Hepatocyte (in vitro differentiated cells): ENCODE data around the gene ITPK1. TPM values are rescaled to one million over a fixed set of nuclear protein-coding genes. Genes with fewer than 3 reads are reported as not detected.

ENCODE experiments used
- DNase-seq: peaks from one replicate; pipeline ENCODE4 v3.0.0-alpha.2; 2016; ENCODE audit warnings: low spot score
- H2AFZ ChIP-seq: fragments of 200-600 bp; sonication (generic); 2 replicates; pipeline ENCODE4 v1.6.0; 2016; ENCODE audit warnings: antibody characterized with exemption, mild to moderate bottlenecking
- H3K27ac ChIP-seq: fragments of 200-600 bp; sonication (generic); 2 replicates; pipeline ENCODE4 v1.5.1; 2016; ENCODE audit warnings: mild to moderate bottlenecking
- H3K27me3 ChIP-seq: fragments of 200-600 bp; sonication (generic); 2 replicates; pipeline ENCODE4 v1.6.1; 2016
- H3K36me3 ChIP-seq: fragments of 200-600 bp; sonication (generic); replicated peaks from 2 replicates; pipeline ENCODE4 v1.5.1; 2016; ENCODE audit warnings: low read depth; ENCODE audit not compliant: insufficient read depth
- H3K4me1 ChIP-seq: fragments of 200-600 bp; sonication (generic); 2 replicates; pipeline ENCODE4 v1.5.1; 2016; ENCODE audit warnings: mild to moderate bottlenecking, moderate library complexity; ENCODE audit not compliant: insufficient read depth
- H3K4me2 ChIP-seq: fragments of 200-600 bp; sonication (generic); 2 replicates; pipeline ENCODE4 v1.6.0; 2016
- H3K4me3 ChIP-seq: fragments of 200-600 bp; sonication (generic); 2 replicates; pipeline ENCODE4 v1.5.1; 2016; ENCODE audit warnings: mild to moderate bottlenecking
- H3K79me2 ChIP-seq: fragments of 200-600 bp; sonication (generic); 2 replicates; pipeline ENCODE4 v1.6.0; 2017; ENCODE audit warnings: mild to moderate bottlenecking
- H3K9me2 ChIP-seq: fragments of 200-600 bp; sonication (generic); replicated peaks from 2 replicates; pipeline ENCODE4 v1.6.0; 2017; ENCODE audit warnings: mild to moderate bottlenecking; ENCODE audit not compliant: insufficient read depth
- H3K9me3 ChIP-seq: fragments of 200-600 bp; sonication (generic); 2 replicates; pipeline ENCODE4 v1.5.1; 2016; ENCODE audit warnings: low read depth, mild to moderate bottlenecking
- H4K20me1 ChIP-seq: fragments of 200-600 bp; sonication (generic); 2 replicates; pipeline ENCODE4 v1.6.0; 2016; ENCODE audit warnings: mild to moderate bottlenecking; ENCODE audit not compliant: insufficient read depth, poor library complexity, severe bottlenecking
- CTCF ChIP-seq: fragments of 200-600 bp; sonication (generic); IDR thresholded peaks from 2 replicates; pipeline ENCODE4 v1.5.1; 2016; ENCODE audit warnings: antibody characterized with exemption, mild to moderate bottlenecking; ENCODE audit not compliant: poor library complexity
- EZH2 ChIP-seq: fragments of 200-600 bp; sonication (generic); IDR thresholded peaks from 2 replicates; pipeline ENCODE4 v1.6.1; 2016; ENCODE audit warnings: antibody characterized with exemption, mild to moderate bottlenecking, borderline replicate concordance
- EZH2phosphoT487 ChIP-seq: fragments of 200-600 bp; sonication (generic); IDR thresholded peaks from one replicate; pipeline ENCODE4 v1.6.1; 2018; ENCODE audit warnings: antibody characterized with exemption, mild to moderate bottlenecking, low read depth, moderate library complexity; ENCODE audit not compliant: unreplicated experiment, severe bottlenecking
- WGBS: methylation state at CpG from one replicate; pipeline ENCODE4 v1.1.6; 2016; ENCODE audit warnings: low lambda C conversion rate; ENCODE audit errors: missing lambda C conversion rate; 5-methylcytosine and 5-hydroxymethylcytosine counted together
- polyA plus RNA-seq: library from polyadenylated mRNA; unstranded; fragments of >200 nt; fragmentation: Nextera tagmentation; extraction: Ambion mirVana; gene quantifications from 2 replicates; pipeline ENCODE4 v1.2.1, GENCODE V29; 2016
- total RNA-seq: library from RNA; depleted of rRNA; stranded (reverse); fragments of >200 nt; gene quantifications from 2 replicates; pipeline ENCODE4 v1.2.3, GENCODE V29; 2014

ITPK1 gene
- total and polyA plus RNA-seq, 2 experiments from 2014 or later, result 49.8 to 66.7 TPM

- H3K9me3 ChIP-seq, result no peaks in the 10 kb centered on the region
- WGBS, result 98% methylated on average over 8 of the region's 8 CpGs
- H3K4me3 ChIP-seq, result no peak overlapping the region
- H3K79me2 ChIP-seq, result no peaks in the 10 kb centered on the region
- DNase-seq, result no peak
- H3K4me1 ChIP-seq, result no peaks in the 10 kb centered on the region
- H3K27me3 ChIP-seq, result no peaks in the 10 kb centered on the region
- H3K9me2 ChIP-seq, result no peaks in the 10 kb centered on the region
- no peak overlapping the region for H3K4me2 ChIP-seq
- H2AFZ ChIP-seq, result no peak overlapping the region
- H3K36me3 ChIP-seq, result no peaks in the 10 kb centered on the region
- H4K20me1 ChIP-seq, result no peaks in the 10 kb centered on the region
- H3K27ac ChIP-seq, result no peak overlapping the region
- TF ChIP-seq EZH2phosphoT487 (no peak), CTCF (no peak), EZH2 (no peak)
These were observed 173.1 kb downstream of the ITPK1 start for GRCh38 chr14:92942576-92942975.

DNA sequence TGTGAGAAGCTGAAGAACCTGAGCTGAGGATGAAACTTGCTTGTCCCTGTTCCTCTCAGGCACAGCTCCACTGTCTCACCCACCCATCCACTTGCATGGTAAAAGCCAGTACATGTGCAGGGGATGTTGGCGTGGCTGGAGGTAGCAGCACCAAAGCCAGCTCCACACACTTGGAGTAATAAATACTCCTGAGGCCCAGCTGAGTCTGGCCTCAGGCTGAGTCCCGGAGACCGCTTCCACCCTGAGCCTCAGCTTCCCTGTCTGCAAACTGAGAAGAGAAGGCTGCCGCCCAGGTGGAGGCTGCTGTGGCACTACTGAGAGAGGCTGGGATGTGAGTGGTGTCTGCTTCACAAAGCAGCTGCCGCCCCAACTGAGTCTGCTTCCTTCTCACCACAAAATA, 173.6 kb downstream of the ITPK1 start:
- no peaks in the 10 kb centered on the region for H3K9me2 ChIP-seq
- TF ChIP-seq EZH2 (no peak), EZH2phosphoT487 (no peak), CTCF (no peak)
- H3K4me3 ChIP-seq, result no peak overlapping the region
- H3K4me1 ChIP-seq, result no peaks in the 10 kb centered on the region
- no peaks in the 10 kb centered on the region for H3K79me2 ChIP-seq
- 98% methylated on average over 5 of the region's 5 CpGs for WGBS
- no peaks in the 10 kb centered on the region for H3K9me3 ChIP-seq
- H4K20me1 ChIP-seq, result no peaks in the 10 kb centered on the region
- no peak overlapping the region for H2AFZ ChIP-seq
- no peak overlapping the region for H3K4me2 ChIP-seq
- DNase-seq, result no peak
- H3K27me3 ChIP-seq, result no peaks in the 10 kb centered on the region
- no peak overlapping the region for H3K27ac ChIP-seq
- no peaks in the 10 kb centered on the region for H3K36me3 ChIP-seq

- Histone ChIP-seq H3K9me3 (no peaks in the 10 kb centered on the region), H3K4me3 (no peak overlapping the region), H3K36me3 (no peaks in the 10 kb centered on the region), H4K20me1 (no peaks in the 10 kb centered on the region), H3K27me3 (no peaks in the 10 kb centered on the region), H3K27ac (no peak overlapping the region), H3K4me2 (no peak overlapping the region), H3K4me1 (no peaks in the 10 kb centered on the region), H2AFZ (no peak overlapping the region), H3K9me2 (no peaks in the 10 kb centered on the region), H3K79me2 (no peaks in the 10 kb centered on the region)
- WGBS, result 99% methylated on average over 25 of the region's 30 CpGs
- no peak for DNase-seq
- TF ChIP-seq EZH2, result no peak
- no peak for TF ChIP-seq CTCF
- no peak for TF ChIP-seq EZH2phosphoT487
These were observed 174.2 kb downstream of the ITPK1 start for GRCh38 chr14:92941531-92941930.

GRCh38 chr14:92940543-92940942, 175.2 kb downstream of the ITPK1 start:
- no peaks in the 10 kb centered on the region for H4K20me1 ChIP-seq
- 95% methylated on average over 11 of the region's 11 CpGs for WGBS
- H3K4me3 ChIP-seq, result no peak overlapping the region

More at GRCh38 chr14:92940543-92940942, 175.2 kb downstream of the ITPK1 start:
- no peak for DNase-seq
- Histone ChIP-seq H3K9me2 (no peaks in the 10 kb centered on the region), H3K36me3 (no peaks in the 10 kb centered on the region), H3K27ac (no peak overlapping the region), H2AFZ (no peak overlapping the region), H3K4me2 (no peak overlapping the region), H3K79me2 (no peaks in the 10 kb centered on the region), H3K4me1 (no peaks in the 10 kb centered on the region), H3K27me3 (no peaks in the 10 kb centered on the region), H3K9me3 (no peaks in the 10 kb centered on the region)
- TF ChIP-seq EZH2 (no peak), CTCF (no peak), EZH2phosphoT487 (no peak)
